IgD-negative memory B cell (primary cell): ENCODE measurements around the gene TSPEAR. TPM values are rescaled to one million over a fixed set of nuclear protein-coding genes. Genes with fewer than 3 reads are reported as not detected.
A peak's percentile ranks its signal among the peaks of the same experiment; 100 is the strongest.

Experiments
- H3K27ac Mint-ChIP-seq, 3 donors: one replicate each; pipeline ENCODE4 v1.8.0; 2020 to 2022; ENCODE audit warnings: mild to moderate bottlenecking in 3 of 3, mixed read lengths in 3 of 3, moderate library complexity in 1 of 3
- H3K27me3 Mint-ChIP-seq: one replicate; pipeline ENCODE4 v1.8.0; 2021; ENCODE audit warnings: mixed read lengths
- H3K36me3 Mint-ChIP-seq: one replicate; pipeline ENCODE4 v1.8.0; 2020; ENCODE audit warnings: mild to moderate bottlenecking, mixed read lengths
- H3K4me1 Mint-ChIP-seq, 3 donors: one replicate each; pipeline ENCODE4 v1.8.0; 2020 to 2022; ENCODE audit warnings: mixed read lengths in 3 of 3, mild to moderate bottlenecking in 1 of 3
- H3K4me3 Mint-ChIP-seq, 4 donors: one replicate each; pipeline ENCODE4 v1.8.0; 2020 to 2022; ENCODE audit warnings: mild to moderate bottlenecking in 4 of 4, mixed read lengths in 4 of 4, moderate library complexity in 3 of 4
- H3K9me3 Mint-ChIP-seq, 3 donors: one replicate each; pipeline ENCODE4 v1.8.0; 2020 to 2021; ENCODE audit warnings: mixed read lengths in 3 of 3, mild to moderate bottlenecking in 1 of 3
- polyA plus RNA-seq: library from polyadenylated mRNA; unstranded; fragments of 300-500 nt; fragmentation: Illumina TruSeq; gene quantifications from one replicate; pipeline ENCODE4 v1.2.3, GENCODE V29; 2021

Gene TSPEAR
- not detected for polyA plus RNA-seq

DNA sequence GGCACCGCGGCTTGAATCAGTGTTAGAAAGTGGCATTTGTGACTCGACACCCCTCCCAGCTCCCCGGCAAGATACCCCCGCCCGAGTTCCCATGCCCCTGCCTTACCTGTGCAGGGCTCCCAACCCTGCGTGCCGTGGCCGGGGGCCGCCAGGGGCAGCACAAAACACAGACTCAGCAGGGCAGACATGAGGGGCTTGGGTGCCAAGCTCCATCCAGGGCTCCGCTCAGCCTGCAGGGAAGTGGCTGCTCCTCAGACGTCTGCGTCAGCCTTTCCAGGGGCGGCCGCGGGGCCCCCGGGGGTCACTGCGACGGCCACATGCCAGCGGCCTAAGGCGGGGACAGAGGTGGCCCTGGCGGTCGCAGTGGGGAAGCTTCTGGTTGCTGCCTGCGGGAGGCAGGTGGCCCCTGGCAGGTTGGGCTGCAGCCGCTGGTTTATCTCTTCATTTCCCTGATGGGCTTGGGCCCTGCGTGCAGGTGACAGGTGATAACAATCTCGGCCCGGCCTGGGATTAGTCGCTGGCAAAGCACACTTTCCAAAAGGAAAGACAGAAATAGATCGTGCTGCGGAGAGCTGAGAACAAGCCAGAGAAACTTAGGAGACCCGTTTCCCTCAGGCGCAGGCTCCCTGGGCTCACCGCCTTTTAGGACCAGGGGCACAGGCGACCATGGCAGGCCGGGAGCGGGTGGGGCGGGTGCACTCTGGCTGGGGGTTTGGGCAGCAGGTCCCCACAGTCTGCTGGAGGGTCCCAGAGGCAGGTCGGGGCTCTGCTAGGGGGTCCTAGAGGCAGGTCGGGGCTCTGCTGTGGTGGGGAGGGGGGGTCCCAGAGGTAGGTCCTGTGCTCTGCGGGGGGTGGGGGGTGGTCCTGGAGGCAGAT is at the start of gene TSPEAR:
Gene TSPEAR (minus strand): TSS at position 246 of the 876 bp plus-strand sequence. CDS start 58 bp downstream, at position 188.
- H3K36me3 Mint-ChIP-seq: no peaks in the 10 kb centered on the region
- peaks cover 54% of the 10 kb centered on the region for H3K27me3 Mint-ChIP-seq
- H3K4me3 Mint-ChIP-seq: no peak within 1 kb of the TSS
- no peak within 1 kb of the TSS for H3K27ac Mint-ChIP-seq
- peaks cover 0 to 5% (median 5%) of the 10 kb centered on the region in 3 donors for H3K4me1 Mint-ChIP-seq
- H3K9me3 Mint-ChIP-seq: peaks cover 0 to 6% (median 5%) of the 10 kb centered on the region in 3 donors

DNA sequence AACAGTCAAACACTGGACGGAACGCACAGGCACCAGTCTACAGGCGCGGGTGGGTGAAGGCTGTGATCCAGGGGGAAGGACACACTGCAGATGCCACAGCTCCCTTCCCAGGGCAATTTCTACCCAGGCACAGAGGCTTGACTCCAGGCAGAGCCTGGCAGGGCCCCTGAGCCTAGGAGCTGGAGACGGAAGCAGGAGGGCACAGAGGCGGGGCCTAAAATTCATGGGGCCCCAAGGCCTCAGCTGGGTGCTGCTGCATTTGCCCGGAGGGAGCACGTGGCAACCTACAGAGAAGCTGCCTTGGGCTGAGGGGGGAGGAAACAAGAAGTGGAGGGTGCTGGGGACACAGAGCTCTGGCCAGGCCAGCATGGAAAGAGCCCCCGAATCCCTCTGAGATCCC is 49.0 kb upstream of the TSPEAR start:
- H3K9me3 Mint-ChIP-seq: no peaks in the 10 kb centered on the region
- H3K4me1 Mint-ChIP-seq: peaks cover 0 to 4% (median 3%) of the 10 kb centered on the region in 3 donors
- no peaks in the 10 kb centered on the region for H3K27me3 Mint-ChIP-seq
- no peaks in the 10 kb centered on the region for H3K36me3 Mint-ChIP-seq
- H3K4me3 Mint-ChIP-seq: no peak overlapping the region
- no peak overlapping the region for H3K27ac Mint-ChIP-seq

DNA sequence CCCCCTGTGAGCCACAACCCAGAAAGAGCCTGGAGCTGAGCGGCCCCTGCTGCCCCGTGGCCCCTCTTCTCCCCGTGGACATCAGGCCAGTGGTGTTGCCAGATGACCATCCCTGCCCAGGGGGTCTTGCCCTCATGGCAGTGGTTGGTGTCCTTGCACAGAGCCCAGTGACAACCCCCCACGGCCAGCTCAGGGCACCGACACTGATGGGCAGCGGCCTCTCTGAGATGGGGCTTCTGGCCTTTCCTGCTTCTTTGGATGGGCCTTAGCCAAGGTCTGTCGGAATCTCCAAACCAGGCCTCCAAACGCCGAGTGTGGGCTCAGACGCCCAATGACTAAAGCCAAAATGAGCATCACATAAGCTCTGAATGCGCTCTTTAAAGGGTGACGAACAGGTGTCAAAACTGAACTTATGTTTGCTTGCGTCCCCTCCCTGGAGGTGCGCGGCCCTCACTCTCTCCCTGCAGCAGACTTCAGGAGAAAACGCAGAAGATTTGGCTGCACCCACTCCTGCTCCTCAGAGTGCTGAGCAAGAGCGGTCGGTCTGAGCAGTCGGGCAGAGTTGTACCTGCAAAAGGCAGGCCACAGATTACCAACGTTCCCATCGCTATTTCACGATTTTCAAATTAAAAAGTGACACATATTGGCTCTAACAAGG is 48.4 kb upstream of the TSPEAR start:
- peaks cover 0 to 4% (median 3%) of the 10 kb centered on the region in 3 donors for H3K4me1 Mint-ChIP-seq
- no peak overlapping the region for H3K4me3 Mint-ChIP-seq
- no peaks in the 10 kb centered on the region for H3K27me3 Mint-ChIP-seq
- H3K36me3 Mint-ChIP-seq: no peaks in the 10 kb centered on the region
- no peak overlapping the region for H3K27ac Mint-ChIP-seq
- peaks cover 0 to 4% (median 0%) of the 10 kb centered on the region in 3 donors for H3K9me3 Mint-ChIP-seq

DNA sequence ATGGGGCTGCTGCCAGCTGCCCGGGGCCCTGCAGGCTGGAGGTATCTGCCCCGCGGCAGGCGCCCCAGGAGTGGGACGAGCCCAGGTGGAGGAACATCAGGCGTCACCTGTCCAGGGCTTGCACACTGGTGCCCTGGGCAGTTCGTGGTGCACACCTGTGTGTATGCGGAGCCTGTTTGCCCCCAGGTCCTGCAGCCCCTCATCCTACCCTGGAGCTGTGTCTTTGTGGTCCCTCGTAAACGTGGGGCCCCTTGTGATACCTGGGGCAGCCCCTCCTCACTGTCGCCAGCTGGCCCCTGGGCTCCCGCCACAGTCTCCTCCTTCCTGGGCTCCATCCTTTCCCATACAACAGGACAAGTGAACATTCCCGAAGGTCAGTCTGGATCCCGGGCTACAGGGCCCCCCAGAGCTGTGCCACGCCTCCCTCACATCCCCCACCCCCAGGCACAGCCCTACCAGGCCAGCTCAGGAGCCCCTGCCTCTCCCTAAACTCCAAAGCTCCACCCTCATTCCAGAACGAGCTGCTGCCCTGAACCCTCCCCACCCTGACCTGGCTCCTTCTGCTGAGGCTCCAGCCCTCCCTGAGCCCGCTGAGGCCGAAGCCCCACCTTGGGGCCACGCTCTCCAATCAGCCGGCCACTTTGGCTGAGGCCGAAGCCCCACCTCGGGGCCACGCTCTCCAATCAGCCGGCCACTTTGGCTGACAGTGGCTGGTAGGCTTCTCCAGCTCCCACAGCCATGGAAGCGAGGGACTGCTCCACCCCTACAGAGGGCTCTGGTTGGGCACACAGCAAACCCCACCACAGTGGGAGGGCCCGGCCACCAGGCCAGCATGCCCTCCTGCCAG is 47.6 kb upstream of the TSPEAR start:
- Mint-ChIP-seq H3K36me3 (no peaks in the 10 kb centered on the region), H3K4me3 (no peak overlapping the region), H3K9me3 (peaks cover 0 to 6% (median 0%) of the 10 kb centered on the region in 3 donors), H3K27me3 (no peaks in the 10 kb centered on the region), H3K4me1 (peaks cover 0 to 4% (median 3%) of the 10 kb centered on the region in 3 donors), H3K27ac (no peak overlapping the region)

DNA sequence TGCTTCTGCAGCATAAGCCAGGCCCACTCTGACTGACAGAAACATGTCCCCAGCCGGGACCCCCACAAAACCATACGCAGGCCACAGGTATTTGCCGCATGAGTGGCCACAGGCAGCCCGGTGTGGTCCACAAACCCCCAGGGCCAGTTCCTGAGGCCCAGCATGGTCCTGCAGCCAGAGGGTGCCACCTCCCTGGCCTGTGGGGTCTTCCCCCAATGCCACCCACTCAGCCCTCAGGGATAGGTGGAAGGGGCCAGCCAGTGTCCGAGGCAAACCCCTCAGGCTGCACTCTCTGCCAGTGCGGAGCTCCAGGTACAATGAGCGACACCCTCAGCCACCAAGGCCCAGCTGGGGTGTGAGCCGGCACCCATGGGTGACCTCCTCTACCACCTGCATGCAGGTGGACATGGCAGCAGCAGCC is 46.8 kb upstream of the TSPEAR start:
- peaks cover 0 to 4% (median 3%) of the 10 kb centered on the region in 3 donors for H3K4me1 Mint-ChIP-seq

DNA sequence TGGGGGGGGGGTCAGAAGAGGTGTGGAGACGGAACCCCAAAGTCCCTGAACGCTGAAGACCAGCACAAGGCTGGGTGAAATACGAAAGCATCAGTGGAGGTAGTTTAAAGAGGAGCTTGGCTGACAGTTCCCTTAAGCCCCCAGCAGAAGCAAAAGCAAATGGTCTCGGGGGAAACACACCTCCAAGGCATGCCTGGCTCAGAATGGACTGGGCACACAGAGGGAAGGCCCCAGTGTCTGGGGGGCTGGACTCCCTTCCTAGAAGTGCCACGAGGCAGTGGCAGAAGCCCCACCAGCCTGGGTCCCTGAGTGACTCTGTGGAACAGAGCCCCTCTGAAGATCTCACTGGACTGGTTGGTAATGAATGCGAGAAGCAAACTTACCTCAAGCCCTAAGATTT is 46.4 kb upstream of the TSPEAR start:
- Mint-ChIP-seq H3K27ac (no peak overlapping the region), H3K4me3 (no peak overlapping the region), H3K4me1 (peaks cover 0 to 4% (median 3%) of the 10 kb centered on the region in 3 donors), H3K9me3 (peaks cover 0 to 6% (median 0%) of the 10 kb centered on the region in 3 donors), H3K36me3 (no peaks in the 10 kb centered on the region), H3K27me3 (no peaks in the 10 kb centered on the region)

More for the DNA sequence above, 46.8 kb upstream of the TSPEAR start:
- no peaks in the 10 kb centered on the region for H3K27me3 Mint-ChIP-seq
- no peaks in the 10 kb centered on the region for H3K36me3 Mint-ChIP-seq
- H3K4me3 Mint-ChIP-seq: no peak overlapping the region
- no peak overlapping the region for H3K27ac Mint-ChIP-seq
- H3K9me3 Mint-ChIP-seq: peaks cover 0 to 6% (median 0%) of the 10 kb centered on the region in 3 donors

DNA sequence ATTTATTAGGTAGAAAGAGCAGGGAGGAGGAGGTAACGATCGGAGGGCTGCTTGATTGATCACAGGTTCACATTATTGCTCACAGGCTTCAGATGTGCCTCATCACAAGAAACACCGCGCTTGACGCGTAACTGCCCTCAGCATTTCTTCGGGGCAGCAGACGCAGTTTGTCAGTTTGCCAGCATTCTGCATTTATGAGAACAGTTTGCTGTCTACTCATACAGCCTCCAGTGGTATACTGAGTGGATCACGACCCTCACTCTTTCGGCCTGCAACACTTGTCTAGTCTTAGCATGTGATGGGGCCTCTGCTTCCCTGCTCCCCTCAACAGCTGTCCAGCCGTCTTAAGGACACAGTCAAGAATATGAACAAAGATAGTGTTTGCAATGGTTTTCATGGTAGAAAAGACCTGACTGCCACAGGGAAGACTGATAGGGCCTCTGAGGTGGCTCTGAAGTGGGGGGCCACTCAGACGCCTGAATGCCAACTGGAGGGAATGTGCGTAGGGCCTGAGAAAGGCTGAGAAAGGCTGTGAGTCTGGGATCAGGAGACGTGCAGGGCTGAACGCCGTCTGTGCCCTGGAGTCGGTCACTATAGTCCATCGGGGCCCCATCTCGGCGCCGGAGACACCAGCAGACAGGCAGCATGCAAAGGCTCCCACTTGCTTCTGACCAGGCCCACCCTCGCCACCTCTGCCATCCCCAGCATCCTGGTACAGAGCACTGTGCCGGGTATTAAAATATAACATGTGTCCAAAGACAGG is 45.2 kb upstream of the TSPEAR start:
- peaks cover 0 to 6% (median 0%) of the 10 kb centered on the region in 3 donors for H3K9me3 Mint-ChIP-seq
- no peaks in the 10 kb centered on the region for H3K27me3 Mint-ChIP-seq
- H3K4me1 Mint-ChIP-seq: peaks cover 0 to 4% (median 3%) of the 10 kb centered on the region in 3 donors
- no peaks in the 10 kb centered on the region for H3K36me3 Mint-ChIP-seq
- H3K4me3 Mint-ChIP-seq: no peak overlapping the region
- H3K27ac Mint-ChIP-seq: no peak overlapping the region

DNA sequence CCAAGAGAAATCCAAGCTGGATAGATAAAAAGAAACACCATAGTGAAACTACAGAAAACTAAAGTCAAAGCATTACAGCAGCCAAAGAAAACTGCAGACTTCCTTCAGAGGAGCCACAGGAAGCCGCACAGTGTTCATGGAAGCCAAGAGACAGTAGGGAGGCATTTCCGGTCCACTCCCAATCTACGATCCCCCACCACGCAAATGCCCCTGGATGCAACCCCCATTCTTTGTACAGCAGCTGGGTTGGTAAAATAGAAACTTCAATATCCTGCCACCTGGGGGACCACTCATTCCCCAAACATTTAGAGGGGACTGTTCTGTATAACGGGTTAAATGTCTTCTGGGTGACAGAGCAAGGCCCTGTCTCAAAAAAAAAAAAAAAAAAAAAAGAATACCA is 43.9 kb upstream of the TSPEAR start:
- Mint-ChIP-seq H3K27ac (no peak overlapping the region), H3K4me3 (no peak overlapping the region), H3K36me3 (no peaks in the 10 kb centered on the region)

DNA sequence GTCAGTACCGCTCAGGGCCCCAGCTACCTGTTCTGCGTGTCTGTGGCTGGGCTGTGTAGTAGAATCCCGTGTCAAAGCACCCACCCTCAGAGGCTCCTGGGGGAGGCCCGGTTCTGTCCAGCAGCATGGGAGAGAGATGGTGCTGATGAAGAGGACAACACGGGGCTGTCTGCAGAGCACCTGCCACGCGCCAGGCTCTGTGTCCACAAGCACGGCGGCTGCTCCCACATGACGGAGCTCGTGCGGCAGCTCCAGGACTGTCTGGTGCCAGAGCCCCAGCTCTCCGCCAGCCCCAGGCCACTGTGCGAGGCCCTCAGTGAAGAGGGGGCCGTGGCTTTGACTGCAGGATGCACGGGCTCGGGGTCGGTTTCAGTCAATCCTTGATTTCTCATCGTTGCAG is 42.0 kb upstream of the TSPEAR start:
- Mint-ChIP-seq H3K36me3 (no peaks in the 10 kb centered on the region), H3K27ac (no peak overlapping the region), H3K27me3 (peaks cover 6% of the 10 kb centered on the region), H3K4me3 (no peak overlapping the region), H3K9me3 (peaks cover 0 to 6% (median 0%) of the 10 kb centered on the region in 3 donors), H3K4me1 (no peaks in the 10 kb centered on the region)

More for the DNA sequence above, 43.9 kb upstream of the TSPEAR start:
- Mint-ChIP-seq H3K9me3 (peaks cover 0 to 6% (median 0%) of the 10 kb centered on the region in 3 donors), H3K27me3 (peaks cover 6% of the 10 kb centered on the region), H3K4me1 (no peaks in the 10 kb centered on the region)

DNA sequence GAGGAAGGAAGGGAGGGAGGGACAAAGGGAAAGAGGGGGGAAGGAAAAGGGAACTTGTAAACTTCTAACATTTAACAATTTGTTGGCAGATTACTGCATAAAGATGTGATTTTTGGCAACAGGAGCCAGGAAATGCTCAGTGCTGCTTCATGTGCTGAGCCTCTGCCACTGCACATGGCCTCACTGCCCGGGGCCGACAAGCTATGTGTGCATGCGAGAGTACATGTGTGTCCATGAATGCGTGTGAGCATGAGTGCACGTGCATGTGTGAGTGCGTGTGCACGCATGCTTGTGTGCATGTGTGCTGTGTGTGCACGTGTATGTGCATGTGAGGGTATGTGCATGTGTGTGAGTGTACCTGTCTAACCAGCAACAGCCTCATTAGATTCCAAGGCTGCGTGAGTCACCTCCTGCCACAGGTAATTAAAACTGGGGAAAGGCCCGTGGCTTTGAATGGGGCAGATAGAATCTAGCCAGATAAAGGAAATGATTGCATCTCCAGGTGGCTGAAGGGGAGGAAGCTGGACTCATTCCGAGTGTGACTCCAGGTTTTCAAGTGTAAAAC is 41.4 kb upstream of the TSPEAR start:
- Mint-ChIP-seq H3K27me3 (peaks cover 6% of the 10 kb centered on the region), H3K9me3 (peaks cover 0 to 6% (median 0%) of the 10 kb centered on the region in 3 donors), H3K27ac (no peak overlapping the region), H3K4me3 (no peak overlapping the region), H3K4me1 (no peaks in the 10 kb centered on the region), H3K36me3 (no peaks in the 10 kb centered on the region)

DNA sequence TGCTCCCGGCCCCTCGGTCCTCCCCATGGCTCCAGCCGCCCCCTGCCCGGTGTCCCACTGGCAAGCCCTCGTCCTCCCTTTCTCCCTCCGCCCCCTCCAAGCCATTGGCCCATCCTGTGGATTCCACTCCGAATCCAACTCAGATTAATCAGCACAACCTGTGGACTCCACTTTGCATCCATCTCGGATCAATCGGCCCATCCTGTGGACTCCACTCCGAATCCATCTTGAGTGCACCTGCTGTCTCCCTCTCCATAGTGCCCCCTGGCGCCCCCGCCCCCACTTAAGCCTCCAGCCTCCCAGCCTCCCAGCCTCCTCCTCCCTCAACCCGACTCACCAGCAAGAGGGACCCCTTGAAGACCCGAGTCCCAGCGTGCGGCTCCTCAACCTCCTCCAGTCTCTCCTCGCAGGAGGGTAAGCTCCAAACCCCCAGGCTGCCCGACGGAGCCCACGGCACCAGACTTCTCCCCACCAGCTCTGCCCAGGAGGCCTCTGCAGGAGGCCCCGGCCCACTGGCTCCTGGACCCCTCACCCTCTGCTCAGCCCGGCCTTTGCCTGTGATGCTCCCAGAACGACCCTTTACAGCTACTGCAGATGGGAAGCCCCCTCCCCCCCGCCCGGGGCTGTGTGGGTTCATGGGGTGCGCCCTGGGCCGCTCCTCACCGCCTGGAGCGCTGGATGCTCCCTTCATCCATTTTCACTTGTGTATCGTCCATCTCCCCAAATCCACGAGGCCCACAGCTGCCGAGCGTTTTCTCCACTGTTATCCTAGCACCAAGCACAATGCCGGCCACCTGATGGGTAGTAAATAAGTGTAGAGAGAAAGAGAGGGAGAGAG is 40.6 kb upstream of the TSPEAR start:
- no peaks in the 10 kb centered on the region for H3K4me1 Mint-ChIP-seq
- H3K27ac Mint-ChIP-seq: no peak overlapping the region
- H3K4me3 Mint-ChIP-seq: no peak overlapping the region
- H3K36me3 Mint-ChIP-seq: no peaks in the 10 kb centered on the region
- peaks cover 0 to 6% (median 0%) of the 10 kb centered on the region in 3 donors for H3K9me3 Mint-ChIP-seq
- peaks cover 6% of the 10 kb centered on the region for H3K27me3 Mint-ChIP-seq

DNA sequence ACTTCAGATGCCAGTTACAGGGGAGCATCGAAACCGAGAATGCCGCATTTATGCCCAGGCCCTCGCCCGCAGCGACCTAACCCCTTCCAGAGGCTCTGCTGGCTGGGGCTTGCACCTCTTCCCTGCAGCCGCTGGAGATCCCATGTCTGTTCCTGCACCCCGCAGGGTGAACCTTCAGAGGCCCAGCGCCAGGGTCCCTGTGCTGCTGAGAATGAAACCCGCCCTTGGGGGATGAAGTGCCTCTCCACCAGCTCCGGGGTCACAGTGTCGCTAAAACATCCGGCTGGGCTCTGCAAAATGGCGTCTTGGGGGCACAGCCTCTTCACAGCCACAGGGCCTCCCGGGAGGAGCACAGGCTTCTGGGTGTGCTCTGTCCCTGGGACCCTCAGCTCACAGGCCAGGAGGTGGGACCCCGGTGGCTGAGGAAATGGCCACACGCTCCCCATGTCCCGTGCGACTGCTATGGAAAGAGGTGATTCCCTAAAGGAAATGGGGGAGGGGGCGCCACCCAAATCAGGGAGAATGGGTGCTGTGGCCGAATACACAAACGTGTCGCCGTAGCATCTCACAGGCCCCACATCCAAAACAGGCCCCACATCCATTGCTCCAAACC is 39.9 kb upstream of the TSPEAR start:
- H3K27ac Mint-ChIP-seq: peak overlapping the region in 1 of 3 donors; percentile 61
- H3K4me3 Mint-ChIP-seq: no peak overlapping the region
- peaks cover 6% of the 10 kb centered on the region for H3K27me3 Mint-ChIP-seq
- peaks cover 0 to 6% (median 0%) of the 10 kb centered on the region in 3 donors for H3K9me3 Mint-ChIP-seq
- H3K36me3 Mint-ChIP-seq: no peaks in the 10 kb centered on the region
- H3K4me1 Mint-ChIP-seq: no peaks in the 10 kb centered on the region

DNA sequence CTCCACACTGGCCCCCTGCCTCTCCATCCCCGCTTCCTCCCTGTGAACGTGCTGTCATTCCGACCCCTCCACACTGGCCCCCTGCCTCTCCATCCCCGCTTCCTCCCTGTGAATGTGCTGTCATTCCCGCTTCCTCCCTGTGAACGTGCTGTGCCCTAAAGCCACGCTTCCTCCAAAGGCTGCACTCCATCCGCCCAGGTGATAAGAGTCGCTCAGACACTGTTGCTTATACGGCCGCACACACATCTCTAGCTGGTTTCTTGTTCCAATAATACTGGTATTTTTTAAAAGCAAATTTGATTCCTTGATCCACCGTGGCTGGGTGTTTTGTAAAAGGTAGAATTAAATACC is 39.3 kb upstream of the TSPEAR start:
- no peak overlapping the region for H3K4me3 Mint-ChIP-seq
- no peaks in the 10 kb centered on the region for H3K36me3 Mint-ChIP-seq
- no peaks in the 10 kb centered on the region for H3K4me1 Mint-ChIP-seq
- H3K27ac Mint-ChIP-seq: peak overlapping the region in 1 of 3 donors; percentile 61
- peaks cover 0 to 6% (median 0%) of the 10 kb centered on the region in 3 donors for H3K9me3 Mint-ChIP-seq
- H3K27me3 Mint-ChIP-seq: peaks cover 9% of the 10 kb centered on the region
